H1 (cell line): ENCODE results near the gene FHIT. TPM values are rescaled to one million over a fixed set of nuclear protein-coding genes. Genes with fewer than 3 reads are reported as not detected.

Experiments
- CTCF ChIA-PET: fragments of 300-600 bp; sonication (Branson Sonifier 250); formaldehyde crosslinking; loops from one replicate; lab custom pipeline; 2021; ENCODE audit not compliant: partially characterized antibody; lab: Charles Lee
- POLR2A ChIA-PET: fragments of 300-600 bp; sonication (Branson Sonifier 250); formaldehyde crosslinking; loops from one replicate; lab custom pipeline; 2021; ENCODE audit warnings: inconsistent platforms; ENCODE audit not compliant: partially characterized antibody; lab: Charles Lee
- DNase-seq, 2 experiments: peaks; one replicate each; pipeline versions ENCODE4 v3.0.0 to v3.0.0-alpha.2; 2010 to 2022; ENCODE audit warnings: low spot score in 2 of 2, low read depth in 1 of 2, mixed read lengths in 1 of 2
- FAIRE-seq: peaks from 2 replicates; lab custom pipeline; 2011; peaks lifted over from hg19 to GRCh38; lab: Jason Lieb, UNC
- H2AFZ ChIP-seq: 2 replicates; pipeline ENCODE4 v1.8.1; 2012; ENCODE audit warnings: low read length, inconsistent platforms
- H2AK5ac ChIP-seq: 2 replicates; pipeline ENCODE4 v1.6.1; 2013; ENCODE audit warnings: low read depth, low read length
- H2BK120ac ChIP-seq: replicated peaks from 2 replicates; pipeline ENCODE3; 2013; ENCODE audit warnings: low read depth, low read length, inconsistent platforms
- H2BK12ac ChIP-seq: 2 replicates; pipeline ENCODE4 v1.6.1; 2013; ENCODE audit warnings: low read depth, low read length
- H2BK15ac ChIP-seq: 2 replicates; pipeline ENCODE4 v1.6.1; 2013; ENCODE audit warnings: low read length
- H2BK20ac ChIP-seq: 2 replicates; pipeline ENCODE4 v1.6.1; 2013; ENCODE audit warnings: low read length
- H2BK5ac ChIP-seq: 2 replicates; pipeline ENCODE4 v1.6.1; 2013; ENCODE audit warnings: low read depth, low read length
- H3K14ac ChIP-seq: 2 replicates; pipeline ENCODE4 v1.6.1; 2013; ENCODE audit warnings: inconsistent platforms; ENCODE audit not compliant: insufficient read length
- H3K18ac ChIP-seq: 2 replicates; pipeline ENCODE4 v1.6.1; 2013; ENCODE audit warnings: low read length; ENCODE audit errors: extremely low read depth
- H3K23ac ChIP-seq: 2 replicates; pipeline ENCODE4 v1.6.1; 2013; ENCODE audit warnings: inconsistent platforms; ENCODE audit not compliant: insufficient read length
- H3K23me2 ChIP-seq: 2 replicates; pipeline ENCODE4 v1.6.1; 2013; ENCODE audit warnings: low read depth, low read length
- H3K27ac ChIP-seq: 2 replicates; pipeline ENCODE4 v1.6.1; 2011; ENCODE audit warnings: low read depth, low read length, inconsistent platforms
- H3K27me3 ChIP-seq, 4 experiments: replicated peaks in 1 of 4; 1 replicate in 1 of 4; 2 replicates in 3 of 4; pipeline versions ENCODE4 v1.6.1 to v1.8.1; 2011 to 2013; ENCODE audit warnings: low read length in 3 of 4, mild to moderate bottlenecking in 3 of 4, inconsistent platforms in 2 of 4, mixed read lengths in 2 of 4, moderate library complexity in 1 of 4; ENCODE audit not compliant: control insufficient read depth in 3 of 4, insufficient read depth in 3 of 4; ENCODE audit errors: extremely low read depth in 1 of 4
- H3K36me3 ChIP-seq, 4 experiments: 2 replicates each; pipeline versions ENCODE4 v1.6.1 to v1.8.1; 2011 to 2013; ENCODE audit warnings: mild to moderate bottlenecking in 4 of 4, low read length in 3 of 4, moderate library complexity in 2 of 4, control low read depth in 1 of 4, inconsistent platforms in 1 of 4; ENCODE audit not compliant: insufficient read depth in 4 of 4, control insufficient read depth in 2 of 4
- H3K4ac ChIP-seq: replicated peaks from 2 replicates; pipeline ENCODE3; 2013; ENCODE audit warnings: low read length, low read depth, mixed read lengths, inconsistent platforms; ENCODE audit not compliant: insufficient read length
- H3K4me1 ChIP-seq, 4 experiments: replicated peaks in 1 of 4; 1 replicate in 1 of 4; 2 replicates in 3 of 4; pipeline versions ENCODE4 v1.6.1 to v1.8.1; 2011 to 2013; ENCODE audit warnings: low read length in 3 of 4, inconsistent platforms in 2 of 4, mixed read lengths in 1 of 4; ENCODE audit not compliant: insufficient read depth in 4 of 4, control insufficient read depth in 3 of 4
- H3K4me2 ChIP-seq, 2 experiments: 2 replicates each; pipeline versions ENCODE4 v1.6.1 to v1.8.1; 2011 to 2013; ENCODE audit warnings: low read depth in 2 of 2, low read length in 2 of 2, control low read depth in 1 of 2, inconsistent platforms in 1 of 2, mild to moderate bottlenecking in 1 of 2; ENCODE audit not compliant: insufficient read depth in 1 of 2
- H3K4me3 ChIP-seq, 4 experiments: fragments of 200-600, 300-600 bp in 1 of 4; sonication (generic), shearing (Covaris generic), sonication (Bioruptor Twin) in 1 of 4; 2 replicates each; pipeline versions ENCODE4 v1.5.1 to v1.8.1; 2011 to 2016; ENCODE audit warnings: low read length in 4 of 4, low read depth in 3 of 4, control low read depth in 2 of 4, inconsistent platforms in 2 of 4, mild to moderate bottlenecking in 2 of 4, mixed read lengths in 1 of 4, moderate library complexity in 1 of 4; ENCODE audit not compliant: insufficient read depth in 2 of 4; ENCODE audit errors: extremely low read depth in 1 of 4
- H3K56ac ChIP-seq: replicated peaks from 2 replicates; pipeline ENCODE3; 2013; ENCODE audit warnings: low read depth, mild to moderate bottlenecking, mixed read lengths, low read length, inconsistent platforms; ENCODE audit not compliant: insufficient read length
- H3K79me1 ChIP-seq: 2 replicates; pipeline ENCODE4 v1.6.1; 2013; ENCODE audit warnings: low read depth, low read length, control low read depth
- H3K79me2 ChIP-seq, 2 experiments: 2 replicates each; pipeline versions ENCODE4 v1.6.1 to v1.8.1; 2012 to 2013; ENCODE audit warnings: low read length in 2 of 2, mild to moderate bottlenecking in 2 of 2, inconsistent platforms in 1 of 2; ENCODE audit not compliant: insufficient read depth in 2 of 2, control insufficient read depth in 1 of 2
- H3K9ac ChIP-seq, 4 experiments: replicated peaks in 1 of 4; 1 replicate in 1 of 4; 2 replicates in 3 of 4; pipeline versions ENCODE4 v1.6.1 to v1.8.1; 2011 to 2013; ENCODE audit warnings: low read depth in 3 of 4, low read length in 3 of 4, control low read depth in 2 of 4, mild to moderate bottlenecking in 2 of 4, moderate library complexity in 2 of 4, inconsistent platforms in 1 of 4; ENCODE audit errors: extremely low read depth in 1 of 4
- H3K9me3 ChIP-seq, 2 experiments: 2 replicates each; pipeline versions ENCODE4 v1.6.1 to v1.8.1; 2012 to 2013; ENCODE audit warnings: mild to moderate bottlenecking in 2 of 2, moderate library complexity in 2 of 2, control low read depth in 1 of 2, inconsistent platforms in 1 of 2, low read depth in 1 of 2, low read length in 1 of 2, mixed read lengths in 1 of 2; ENCODE audit not compliant: insufficient read depth in 2 of 2
- H4K20me1 ChIP-seq, 2 experiments: replicated peaks in 1 of 2; 2 replicates each; pipeline versions ENCODE3 to v1.8.1; 2011 to 2013; ENCODE audit warnings: inconsistent platforms in 2 of 2, low read length in 2 of 2, mild to moderate bottlenecking in 1 of 2; ENCODE audit not compliant: insufficient read depth in 2 of 2, control insufficient read depth in 1 of 2
- H4K5ac ChIP-seq: 2 replicates; pipeline ENCODE4 v1.6.1; 2013; ENCODE audit warnings: low read length, low read depth, mixed read lengths, inconsistent platforms; ENCODE audit not compliant: insufficient read length
- H4K8ac ChIP-seq: 2 replicates; pipeline ENCODE4 v1.8.0; 2013; ENCODE audit warnings: mild to moderate bottlenecking, moderate library complexity, low read length, inconsistent platforms; ENCODE audit not compliant: insufficient read depth; ENCODE audit errors: extremely low read depth
- H4K91ac ChIP-seq: replicated peaks from 2 replicates; pipeline ENCODE3; 2013; ENCODE audit warnings: low read length, mixed read lengths, inconsistent platforms; ENCODE audit not compliant: insufficient read length
- CTBP2 ChIP-seq: IDR thresholded peaks from 2 replicates; pipeline ENCODE4 v1.7.0; 2011; ENCODE audit warnings: borderline replicate concordance, mild to moderate bottlenecking, moderate library complexity, mixed read lengths, low read length; ENCODE audit not compliant: insufficient read depth, insufficient read length
- POLR2A ChIP-seq, 2 experiments: IDR thresholded peaks; 1 replicate in 1 of 2; 2 replicates in 1 of 2; pipeline ENCODE4 v1.6.1; 2011; ENCODE audit warnings: low read depth in 2 of 2, low read length in 2 of 2, mild to moderate bottlenecking in 2 of 2; ENCODE audit errors: control extremely low read depth in 1 of 2
- WGBS, 2 experiments: shearing (Covaris generic) in 1 of 2; methylation state at CpG; one replicate each; pipeline versions ENCODE4 v1.1.6 to v1.1.7; 2013 to 2015; ENCODE audit warnings: low lambda C conversion rate in 2 of 2, mixed read lengths in 2 of 2, inconsistent platforms in 1 of 2, low coverage in 1 of 2, missing lambda C conversion rate in 1 of 2; ENCODE audit not compliant: insufficient replicate concordance in 2 of 2, insufficient coverage in 1 of 2, insufficient read length in 1 of 2; ENCODE audit errors: extremely low coverage in 1 of 2, missing lambda C conversion rate in 1 of 2; 5-methylcytosine and 5-hydroxymethylcytosine counted together
- polyA plus RNA-seq, 7 experiments: library from polyadenylated mRNA; depleted of rRNA in 3 of 7; stranded (reverse) in 5 of 7; unstranded in 2 of 7; fragments of >200 nt in 5 of 7; fragments of 200-250 nt in 2 of 7; gene quantifications; 1 replicate in 5 of 7; 2 replicates in 1 of 7; 4 replicates in 1 of 7; pipeline versions ENCODE4 v1.2.1 to v1.2.3, GENCODE V29; 2011 to 2013; ENCODE audit warnings: missing spikeins in 2 of 7, mixed read lengths in 2 of 7
- total RNA-seq: library from RNA; stranded (reverse); fragmentation: NEBNext Ultra II Directional; extraction: Animal tissue kit (Norgen Biotek cat#: 25700); gene quantifications from 2 replicates; pipeline ENCODE4 v1.2.1, GENCODE V29; 2021

Gene FHIT
- total and polyA plus RNA-seq, 2 of the 8 experiments (the other 6 are each of a cell fraction or from before 2014, with no cell fraction given), result 1.2 to 3.2 TPM

GRCh38 chr3:60055765-60056164, 1195.5 kb downstream of the FHIT start:
- H3K27ac ChIP-seq, result no peak overlapping the region
- no peak overlapping the region for H3K4ac ChIP-seq
- no peaks in the 10 kb centered on the region for H3K9me3 ChIP-seq
- no peak overlapping the region for H4K8ac ChIP-seq
- H3K79me1 ChIP-seq, result no peaks in the 10 kb centered on the region
- ChIA-PET POLR2A (no interaction called here), CTCF (no interaction called here)
- H3K4me3 ChIP-seq, result no peak overlapping the region
- no peaks in the 10 kb centered on the region for H3K27me3 ChIP-seq
- H3K23ac ChIP-seq, result no peak overlapping the region
- H3K79me2 ChIP-seq, result no peaks in the 10 kb centered on the region
- FAIRE-seq (no peak), DNase-seq (no peak)
- H3K18ac ChIP-seq, result no peak overlapping the region
- no peaks in the 10 kb centered on the region for H4K20me1 ChIP-seq
- H3K9ac ChIP-seq, result no peak overlapping the region
- no peak overlapping the region for H2AFZ ChIP-seq
- no peak overlapping the region for H3K4me2 ChIP-seq
- no peak overlapping the region for H2BK12ac ChIP-seq
- H3K4me1 ChIP-seq, result no peaks in the 10 kb centered on the region
- no peak overlapping the region for H2BK5ac ChIP-seq
- no peaks in the 10 kb centered on the region for H3K23me2 ChIP-seq
- H3K14ac ChIP-seq, result no peak overlapping the region
- no peak overlapping the region for H2BK20ac ChIP-seq
- no peaks in the 10 kb centered on the region for H3K36me3 ChIP-seq
- H4K91ac ChIP-seq, result no peak overlapping the region
- H3K56ac ChIP-seq, result no peak overlapping the region
- H2AK5ac ChIP-seq, result no peak overlapping the region
- 78% methylated on average over 6 of the region's 6 CpGs; no CpG with 5 or more reads in 1 of the 2 experiments for WGBS, 2 experiments
- no peak overlapping the region for H2BK15ac ChIP-seq
- no peak overlapping the region for H4K5ac ChIP-seq
- no peak overlapping the region for H2BK120ac ChIP-seq
- TF ChIP-seq POLR2A (IDR thresholded peaks at IDR 0.05; ENCODE audit: control extremely low read depth in 1 of 2, low read depth in 2 of 2, low read length in 2 of 2) (no peak), CTBP2 (no peak)
